Stimulated activated naive CD8-positive, alpha-beta T cell treated with anti-CD3 and anti-CD28 coated beads, Interleukin-15, amount 100 ng/mL, for 72 hours (primary cell): ENCODE data around the gene ARMC9.
"Not testable (repeated sequence)": the region's sequence is repeated elsewhere in the genome, so short reads cannot be mapped to it uniquely, and the experiment has no call there.

Experiments used
- ATAC-seq: fragments of 150-1000 bp; cut with Tn5 transposase; 2 replicates; pipeline ENCODE4 v1.10.0; 2021; ENCODE audit warnings: mild to moderate bottlenecking, moderate library complexity
- DNase-seq, 2 donors: peaks; one replicate each; pipeline ENCODE4 v3.0.0; 2021 to 2022
- H3K27ac Mint-ChIP-seq, 2 donors: one replicate each; pipeline ENCODE4 v1.8.0; 2022; ENCODE audit warnings: mild to moderate bottlenecking in 2 of 2, mixed read lengths in 2 of 2, moderate library complexity in 2 of 2
- H3K27me3 Mint-ChIP-seq: one replicate; pipeline ENCODE4 v1.8.0; 2022; ENCODE audit warnings: mixed read lengths
- H3K4me1 Mint-ChIP-seq: one replicate; pipeline ENCODE4 v1.8.0; 2022; ENCODE audit warnings: mild to moderate bottlenecking, mixed read lengths
- H3K4me3 Mint-ChIP-seq, 2 donors: one replicate each; pipeline ENCODE4 v1.8.0; 2022; ENCODE audit warnings: mild to moderate bottlenecking in 2 of 2, mixed read lengths in 2 of 2, moderate library complexity in 1 of 2
- H3K9me3 Mint-ChIP-seq, 2 donors: one replicate each; pipeline ENCODE4 v1.8.0; 2022; ENCODE audit warnings: mixed read lengths in 2 of 2

ARMC9 gene

GRCh38 chr2:231241755-231242507 lies 43.5 kb downstream of the ARMC9 start:
- no peak for ATAC-seq
- no peaks in the 10 kb centered on the region for H3K9me3 Mint-ChIP-seq

GRCh38 chr2:231243866-231244265 lies 45.4 kb downstream of the ARMC9 start:
- peak overlapping the region in 1 of 2 donors; percentile 28 for H3K27ac Mint-ChIP-seq
- no peak overlapping the region for H3K4me3 Mint-ChIP-seq
- no peaks in the 10 kb centered on the region for H3K9me3 Mint-ChIP-seq
- ATAC-seq: no peak
- no peaks in the 10 kb centered on the region for H3K4me1 Mint-ChIP-seq
- no peaks in the 10 kb centered on the region for H3K27me3 Mint-ChIP-seq
- no peak for DNase-seq

More at GRCh38 chr2:231241755-231242507, 43.5 kb downstream of the ARMC9 start:
- H3K4me3 Mint-ChIP-seq: no peak overlapping the region
- H3K27me3 Mint-ChIP-seq: no peaks in the 10 kb centered on the region
- DNase-seq: no peak
- no peak overlapping the region for H3K27ac Mint-ChIP-seq
- no peaks in the 10 kb centered on the region for H3K4me1 Mint-ChIP-seq

- H3K4me1 Mint-ChIP-seq: no peaks in the 10 kb centered on the region
- H3K27me3 Mint-ChIP-seq: no peaks in the 10 kb centered on the region
- ATAC-seq: no peak
- H3K9me3 Mint-ChIP-seq: no peaks in the 10 kb centered on the region
- no peak overlapping the region for H3K4me3 Mint-ChIP-seq
- H3K27ac Mint-ChIP-seq: no peak overlapping the region
- DNase-seq: no peak
These were observed 46.2 kb downstream of the ARMC9 start for GRCh38 chr2:231244382-231245248.

- Mint-ChIP-seq H3K27me3 (no peaks in the 10 kb centered on the region), H3K4me1 (no peaks in the 10 kb centered on the region), H3K27ac (no peak overlapping the region), H3K9me3 (no peaks in the 10 kb centered on the region), H3K4me3 (no peak overlapping the region)
- DNase-seq (no peak), ATAC-seq (no peak)
These were observed 47.0 kb downstream of the ARMC9 start for GRCh38 chr2:231245249-231246094.

GRCh38 chr2:231246171-231246842 lies 47.9 kb downstream of the ARMC9 start:
- no peak for DNase-seq
- H3K27ac Mint-ChIP-seq: no peak overlapping the region
- no peaks in the 10 kb centered on the region for H3K4me1 Mint-ChIP-seq
- no peaks in the 10 kb centered on the region for H3K27me3 Mint-ChIP-seq
- H3K9me3 Mint-ChIP-seq: no peaks in the 10 kb centered on the region
- ATAC-seq: no peak
- no peak overlapping the region for H3K4me3 Mint-ChIP-seq

- no peak for ATAC-seq
- Mint-ChIP-seq H3K4me3 (no peak overlapping the region), H3K9me3 (no peaks in the 10 kb centered on the region), H3K27ac (peak overlapping the region in 1 of 2 donors; percentile 60), H3K4me1 (no peaks in the 10 kb centered on the region), H3K27me3 (no peaks in the 10 kb centered on the region)
- no peak for DNase-seq
These were observed 51.7 kb downstream of the ARMC9 start for GRCh38 chr2:231250146-231250545.

- Mint-ChIP-seq H3K27ac (no peak overlapping the region), H3K27me3 (no peaks in the 10 kb centered on the region), H3K4me1 (no peaks in the 10 kb centered on the region), H3K9me3 (no peaks in the 10 kb centered on the region), H3K4me3 (no peak overlapping the region)
- DNase-seq (no peak), ATAC-seq (no peak)
These were observed 52.3 kb downstream of the ARMC9 start for GRCh38 chr2:231250698-231251097.

GRCh38 chr2:231253292-231253691 lies 54.9 kb downstream of the ARMC9 start:
- not testable (repeated sequence) for DNase-seq, H3K4me3 Mint-ChIP-seq, ATAC-seq, H3K27ac Mint-ChIP-seq, H3K9me3 Mint-ChIP-seq, H3K27me3 Mint-ChIP-seq, H3K4me1 Mint-ChIP-seq

GRCh38 chr2:231256494-231256893 lies 58.1 kb downstream of the ARMC9 start:
- Mint-ChIP-seq H3K27me3 (no peaks in the 10 kb centered on the region), H3K9me3 (no peaks in the 10 kb centered on the region), H3K27ac (no peak overlapping the region), H3K4me3 (no peak overlapping the region), H3K4me1 (peaks cover 11% of the 10 kb centered on the region)
- ATAC-seq (no peak), DNase-seq (no peak)

GRCh38 chr2:231257763-231258162 lies 59.3 kb downstream of the ARMC9 start:
- ATAC-seq: no peak
- H3K4me3 Mint-ChIP-seq: no peak overlapping the region
- H3K27me3 Mint-ChIP-seq: no peaks in the 10 kb centered on the region

GRCh38 chr2:231258701-231259100 lies 60.3 kb downstream of the ARMC9 start:
- ATAC-seq: no peak
- Mint-ChIP-seq H3K4me1 (peaks cover 11% of the 10 kb centered on the region), H3K4me3 (no peak overlapping the region), H3K27ac (no peak overlapping the region), H3K9me3 (no peaks in the 10 kb centered on the region), H3K27me3 (no peaks in the 10 kb centered on the region)
- no peak for DNase-seq

More at GRCh38 chr2:231257763-231258162, 59.3 kb downstream of the ARMC9 start:
- H3K4me1 Mint-ChIP-seq: peaks cover 11% of the 10 kb centered on the region
- no peak for DNase-seq
- no peaks in the 10 kb centered on the region for H3K9me3 Mint-ChIP-seq
- H3K27ac Mint-ChIP-seq: no peak overlapping the region

GRCh38 chr2:231259104-231259503 lies 60.7 kb downstream of the ARMC9 start:
- no peak overlapping the region for H3K27ac Mint-ChIP-seq
- peaks cover 11% of the 10 kb centered on the region for H3K4me1 Mint-ChIP-seq
- DNase-seq (no peak), ATAC-seq (peak; percentile 52)
- no peaks in the 10 kb centered on the region for H3K27me3 Mint-ChIP-seq
- H3K9me3 Mint-ChIP-seq: no peaks in the 10 kb centered on the region
- H3K4me3 Mint-ChIP-seq: no peak overlapping the region

GRCh38 chr2:231260442-231261208 lies 62.2 kb downstream of the ARMC9 start:
- Mint-ChIP-seq H3K9me3 (no peaks in the 10 kb centered on the region), H3K4me3 (no peak overlapping the region), H3K4me1 (peaks cover 11% of the 10 kb centered on the region), H3K27ac (no peak overlapping the region), H3K27me3 (no peaks in the 10 kb centered on the region)
- ATAC-seq (no peak), DNase-seq (no peak)

- no peaks in the 10 kb centered on the region for H3K27me3 Mint-ChIP-seq
- peaks cover 11% of the 10 kb centered on the region for H3K4me1 Mint-ChIP-seq
- ATAC-seq: no peak
These were observed 64.8 kb downstream of the ARMC9 start for GRCh38 chr2:231263118-231263831.

More at GRCh38 chr2:231263118-231263831, 64.8 kb downstream of the ARMC9 start:
- H3K9me3 Mint-ChIP-seq: no peaks in the 10 kb centered on the region
- no peak overlapping the region for H3K4me3 Mint-ChIP-seq
- no peak for DNase-seq
- no peak overlapping the region for H3K27ac Mint-ChIP-seq
